T-helper 1 cell treated with Interleukin-12 subunit alpha and Interleukin-12 subunit beta and Interleukin-4 antibody, amounts not matched to agents 30 ng/mL and 1 ng/mL, for 36 hours (primary cell): ENCODE results near the gene SLC38A10. TPM values are rescaled to one million over a fixed set of nuclear protein-coding genes. Genes with fewer than 3 reads are reported as not detected.

ENCODE experiments used
- intact Hi-C: fragments of 100-400 bp; cut with micrococcal nuclease; formaldehyde crosslinking; loops from one replicate; pipeline ENCODE4 v1.15.1; 2024
- total RNA-seq: library from RNA; stranded (reverse); gene quantifications from 2 replicates; pipeline ENCODE4 v1.2.3, GENCODE V29; 2022

Gene SLC38A10
- total RNA-seq, 1 donor from 2014 or later, result 133 TPM

DNA sequence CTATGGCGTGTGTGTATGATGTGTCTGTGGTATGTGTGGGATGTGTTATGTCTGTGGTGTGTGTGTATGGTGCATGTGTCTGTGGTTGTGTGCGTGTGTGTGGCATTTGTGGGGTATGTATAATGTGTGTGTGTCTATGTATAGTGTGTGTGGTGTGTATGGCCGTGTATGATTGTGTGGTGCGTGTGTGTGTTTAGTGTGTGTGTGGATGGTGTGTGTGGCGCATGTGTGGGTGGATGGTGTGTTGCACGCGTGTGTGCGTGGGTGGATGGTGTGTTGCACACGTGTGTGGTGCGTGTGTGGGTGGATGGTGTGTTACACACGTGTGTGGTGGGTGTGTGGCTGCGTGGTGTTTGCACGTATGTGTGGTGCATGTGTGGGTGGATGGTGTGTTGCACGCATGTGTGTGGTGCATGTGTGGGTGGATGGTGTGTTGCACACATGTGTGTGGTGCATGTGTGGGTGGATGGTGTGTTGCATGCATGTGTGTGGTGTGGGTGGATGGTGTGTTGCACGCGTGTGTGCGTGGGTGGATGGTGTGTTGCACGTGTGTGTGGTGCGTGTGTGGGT is 5.6 kb upstream of the SLC38A10 start:
- intact Hi-C loops, result no loop called here

GRCh38 chr17:81299846-81300585 is 4.9 kb upstream of the SLC38A10 start:
- intact Hi-C loops, result loop anchor here (10.0 kb wide), 1 partner anchor 215 kb away; the partner anchor contains the start of gene ACTG1

DNA sequence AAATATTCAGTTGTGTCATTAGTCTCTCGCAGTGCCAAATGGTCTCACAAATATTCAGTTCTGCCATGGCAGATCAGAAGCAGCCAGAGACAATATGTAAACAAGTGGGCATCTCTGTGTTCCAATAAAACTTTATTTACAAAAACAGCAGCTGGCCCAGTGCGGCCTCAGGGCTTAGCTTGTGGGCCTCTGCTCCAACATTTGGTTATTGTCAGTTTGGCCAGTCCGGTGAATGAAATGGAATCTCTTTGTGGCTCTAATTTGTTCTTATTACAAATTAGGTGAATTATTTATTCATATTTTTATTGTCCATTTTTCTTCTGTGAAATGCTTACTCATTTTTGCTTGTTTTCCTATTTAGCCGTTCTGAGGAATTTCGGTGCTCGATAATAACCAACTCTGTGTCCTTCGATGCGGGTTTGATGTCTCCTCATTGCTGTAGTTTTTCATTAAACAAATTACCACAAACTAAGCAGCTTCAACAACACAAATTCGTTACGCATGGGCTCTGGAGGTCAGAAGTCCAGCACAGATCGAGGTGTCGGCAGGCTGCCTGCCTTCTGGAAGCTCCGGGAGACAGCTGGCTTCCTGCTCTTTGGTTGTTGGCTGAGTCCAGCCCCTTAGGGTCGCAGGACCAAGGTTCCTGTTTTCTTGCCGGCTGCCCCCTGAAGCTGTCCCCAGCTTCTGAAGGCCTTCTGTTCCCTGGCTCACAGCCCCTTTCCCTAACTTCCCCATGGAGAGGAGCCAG is 4.1 kb upstream of the SLC38A10 start:
- intact Hi-C loops, result loop anchor here (10.0 kb wide), 1 partner anchor 216 kb away; the partner anchor contains the start of gene ACTG1

GRCh38 chr17:81298325-81298990 is 3.4 kb upstream of the SLC38A10 start:
- intact Hi-C loops, result loop anchor here (10.0 kb wide), 1 partner anchor 216 kb away; the partner anchor contains the start of gene ACTG1

DNA sequence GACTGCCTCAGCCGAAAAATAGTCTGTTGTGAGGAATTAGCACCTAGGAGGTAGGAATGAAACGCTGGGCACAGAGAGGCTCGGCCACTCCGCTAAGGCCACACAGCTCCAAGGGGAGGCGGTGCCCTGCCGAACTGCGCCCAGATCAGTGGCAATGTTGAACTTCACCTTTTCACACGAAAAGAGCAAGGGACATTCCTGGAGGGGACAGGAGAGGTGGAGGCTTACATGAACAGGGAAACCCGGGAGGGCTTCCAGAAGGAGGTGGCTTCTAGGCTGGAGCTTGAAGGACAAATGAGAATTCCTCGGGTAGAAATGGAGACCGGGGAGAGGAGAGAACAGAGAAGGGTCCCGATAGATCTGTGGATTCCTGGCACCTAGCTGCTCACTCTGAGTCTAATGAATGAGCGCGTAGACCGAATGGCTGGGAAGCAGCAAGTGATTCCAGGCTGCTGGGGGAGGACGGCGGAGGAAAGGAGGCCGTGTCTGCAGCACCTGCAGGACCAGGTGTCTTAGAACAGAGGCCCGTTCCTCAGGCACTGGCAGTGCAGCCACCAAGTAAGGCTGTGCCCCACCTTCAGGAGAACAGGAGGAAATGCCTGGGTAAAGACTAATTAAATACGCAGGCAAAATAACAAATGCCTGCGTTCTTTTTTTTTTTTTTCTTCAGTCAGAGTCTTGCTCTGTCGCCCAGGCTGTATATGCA is 722 bp upstream of the SLC38A10 start:
- intact Hi-C loops, result loop anchor here (1.0 to 10.0 kb wide), 8 partner anchors 11 to 1149 kb away; partner anchors contain the start of genes ACTG1, EIF4A3, NDUFAF8 and TEPSIN

DNA sequence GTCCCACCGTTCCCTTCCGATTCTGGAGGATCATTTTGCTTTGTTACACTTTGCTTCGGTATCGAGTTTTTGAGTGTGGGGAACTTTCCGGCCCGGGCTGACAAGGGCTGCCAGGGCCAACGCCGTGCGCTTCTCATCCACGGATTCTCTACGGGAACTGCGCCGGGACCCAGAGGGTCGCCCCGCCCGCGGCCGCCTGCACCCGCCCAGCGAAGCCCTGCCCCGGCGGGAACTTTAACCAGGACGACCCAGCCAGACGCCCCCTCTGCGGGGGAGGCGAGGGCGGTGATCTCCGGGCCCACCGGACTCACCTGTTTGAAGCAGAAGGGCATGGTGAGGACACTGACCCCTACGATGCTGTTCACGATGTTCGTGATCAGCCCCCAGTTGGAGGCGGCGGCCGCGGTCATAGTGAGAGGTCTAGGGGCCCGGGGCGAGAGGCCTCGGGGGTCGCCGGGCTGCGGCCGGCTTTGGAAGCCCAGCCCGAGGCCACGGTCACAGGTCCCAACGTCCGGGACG is 536 bp downstream of the SLC38A10 start:
- intact Hi-C loops, result loop anchor here (1.0 to 10.0 kb wide), 6 partner anchors 9 to 1148 kb away; partner anchors contain the start of genes ACTG1, EIF4A3, NDUFAF8 and TEPSIN

DNA sequence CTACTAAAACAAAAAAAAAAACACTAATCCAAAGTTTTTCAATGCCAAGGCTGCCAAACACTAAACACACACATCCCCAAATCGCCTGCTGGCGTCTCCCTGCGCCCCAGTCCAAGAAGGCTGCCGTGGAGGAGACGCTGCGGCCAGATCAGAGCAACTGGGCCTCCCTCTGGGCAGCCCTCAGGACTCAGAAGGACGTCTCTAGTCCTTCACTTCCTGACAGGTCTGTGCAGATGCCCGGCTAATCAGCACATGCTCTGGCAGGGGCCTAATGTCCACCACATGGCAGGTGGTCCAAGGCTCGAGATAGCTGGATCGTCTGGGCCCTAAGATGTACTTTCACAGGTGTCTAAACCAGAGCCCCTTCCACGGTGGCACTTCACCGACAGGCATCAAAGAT is 2.7 kb downstream of the SLC38A10 start:
- intact Hi-C loops, result loop anchor here (10.0 kb wide), 1 partner anchor 222 kb away; the partner anchor contains the start of gene ACTG1

DNA sequence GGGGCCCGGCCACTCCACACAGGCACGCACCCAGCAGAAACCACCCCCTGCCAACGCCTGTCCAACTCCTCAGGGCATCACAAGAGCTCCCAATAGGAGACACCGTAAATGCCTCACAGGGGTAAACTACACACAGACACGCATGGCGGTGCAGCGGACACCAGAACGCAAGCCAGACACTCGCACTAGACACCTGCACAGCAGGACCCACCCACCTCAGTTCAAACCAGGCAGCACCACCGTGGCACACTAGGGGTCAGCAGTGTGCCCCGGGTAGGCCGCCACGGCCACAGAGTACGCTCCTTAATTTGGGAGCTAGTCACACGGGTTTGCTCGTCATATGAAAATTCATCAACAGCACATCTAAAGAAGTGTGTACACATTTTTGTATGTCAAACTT is 3.4 kb downstream of the SLC38A10 start:
- intact Hi-C loops, result loop anchor here (10.0 kb wide), 1 partner anchor 223 kb away; the partner anchor contains the start of gene ACTG1

DNA sequence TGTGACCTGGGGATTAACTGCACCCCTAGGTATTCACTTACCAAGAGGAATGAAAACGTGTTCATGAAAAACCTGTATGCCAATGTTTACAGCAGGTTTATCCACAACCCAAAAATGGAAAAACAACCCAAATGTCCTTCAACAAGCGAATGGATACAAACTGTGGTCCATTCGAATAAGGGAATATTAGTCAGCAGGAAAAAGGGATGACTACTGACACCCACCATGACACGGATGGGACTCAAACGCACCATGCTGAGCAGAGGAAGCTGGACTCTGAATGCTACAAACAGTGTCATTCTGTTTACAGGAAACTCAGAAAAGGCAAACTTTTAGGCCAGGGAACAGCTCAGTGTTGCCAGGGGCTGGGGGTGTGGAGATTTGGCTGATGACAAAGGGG is 4.9 kb downstream of the SLC38A10 start:
- intact Hi-C loops, result loop anchor here (10.0 kb wide), 1 partner anchor 225 kb away; the partner anchor contains the start of gene ACTG1

DNA sequence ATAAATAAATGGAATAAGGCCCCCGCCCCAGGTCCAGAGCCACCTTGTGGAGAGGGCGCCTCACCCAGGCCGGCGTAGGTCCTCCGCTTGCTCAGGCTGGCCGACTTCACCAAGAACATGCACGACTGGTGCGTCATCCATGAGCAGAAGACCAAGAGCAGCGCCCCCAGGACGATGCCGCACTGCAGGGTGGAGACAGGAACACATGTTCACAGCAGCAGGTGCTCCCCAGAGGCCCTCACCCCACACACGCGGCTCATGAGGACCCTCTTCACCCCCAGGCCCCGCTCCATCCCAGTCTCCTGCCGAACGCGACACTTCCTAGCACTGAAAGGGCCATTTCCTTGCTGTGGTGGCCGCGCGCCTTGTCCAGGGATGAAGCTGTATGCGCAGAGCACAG is 5.5 kb downstream of the SLC38A10 start:
- intact Hi-C loops, result loop anchor here (10.0 kb wide), 1 partner anchor 225 kb away; the partner anchor contains the start of gene ACTG1

GRCh38 chr17:81288715-81289114 is 6.4 kb downstream of the SLC38A10 start:
- intact Hi-C loops, result no loop called here

- intact Hi-C loops, result no loop called here
Measured at GRCh38 chr17:81287741-81288430, 7.2 kb downstream of the SLC38A10 start.

DNA sequence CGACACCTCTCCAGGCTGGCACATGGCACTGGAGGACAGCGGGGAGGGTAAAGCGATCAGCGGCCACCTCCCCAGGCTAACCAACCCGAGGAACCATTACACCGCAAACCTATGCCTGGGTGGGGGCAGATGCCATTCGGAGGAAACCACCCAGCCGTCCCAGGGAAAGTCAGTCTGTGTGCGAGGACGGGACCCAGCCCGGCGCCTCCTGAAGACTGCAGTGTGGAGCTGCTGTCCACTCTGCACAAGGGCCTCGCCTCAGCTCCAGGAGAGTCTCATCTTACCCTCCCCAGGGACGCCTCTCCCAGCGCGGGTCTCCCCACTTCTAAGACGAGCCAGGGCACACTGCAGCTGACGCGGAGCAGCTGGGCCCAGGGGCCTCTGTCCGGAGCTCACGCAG is 8.0 kb downstream of the SLC38A10 start:
- intact Hi-C loops, result no loop called here

DNA sequence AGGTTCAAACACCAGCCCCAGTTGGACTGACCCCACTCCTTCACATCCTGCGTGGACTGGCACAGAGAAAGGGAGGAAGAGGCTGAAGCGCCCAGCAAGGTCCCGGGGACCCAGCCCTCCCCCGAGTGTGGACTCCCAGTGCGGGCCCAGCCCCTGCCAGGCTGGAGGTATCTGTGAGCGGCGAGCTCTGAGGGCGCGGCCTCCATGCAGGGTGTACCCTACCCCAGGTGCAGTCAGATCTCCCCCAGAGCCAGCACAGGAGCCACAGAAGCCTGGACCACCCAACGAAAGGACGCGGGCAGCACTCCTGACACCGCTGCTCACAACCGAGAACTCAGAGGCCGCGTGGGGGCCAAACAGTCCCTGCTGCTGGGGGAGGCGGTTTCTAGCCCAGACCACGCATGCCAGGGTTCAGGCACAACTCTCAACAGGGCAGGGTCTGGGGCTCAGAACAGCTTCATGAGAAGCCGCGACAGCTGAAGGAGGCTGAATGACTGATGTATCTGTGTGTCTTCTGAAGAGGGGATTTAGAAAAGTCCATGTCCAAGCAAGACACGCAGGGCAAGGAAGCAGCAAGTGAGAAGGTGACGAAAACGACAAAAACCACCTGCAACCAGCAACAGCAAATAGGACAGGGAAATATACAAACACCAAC is 8.5 kb downstream of the SLC38A10 start:
- intact Hi-C loops, result no loop called here

- intact Hi-C loops, result loop anchor here (1.0 kb wide), 1 partner anchor 9 kb away; the partner anchor contains the start of gene SLC38A10
Measured at GRCh38 chr17:81285894-81286293, 9.2 kb downstream of the SLC38A10 start.

GRCh38 chr17:81285179-81285878 is 9.8 kb downstream of the SLC38A10 start:
- intact Hi-C loops, result loop anchor here (1.0 kb wide), 1 partner anchor 10 kb away; the partner anchor contains the start of gene SLC38A10

DNA sequence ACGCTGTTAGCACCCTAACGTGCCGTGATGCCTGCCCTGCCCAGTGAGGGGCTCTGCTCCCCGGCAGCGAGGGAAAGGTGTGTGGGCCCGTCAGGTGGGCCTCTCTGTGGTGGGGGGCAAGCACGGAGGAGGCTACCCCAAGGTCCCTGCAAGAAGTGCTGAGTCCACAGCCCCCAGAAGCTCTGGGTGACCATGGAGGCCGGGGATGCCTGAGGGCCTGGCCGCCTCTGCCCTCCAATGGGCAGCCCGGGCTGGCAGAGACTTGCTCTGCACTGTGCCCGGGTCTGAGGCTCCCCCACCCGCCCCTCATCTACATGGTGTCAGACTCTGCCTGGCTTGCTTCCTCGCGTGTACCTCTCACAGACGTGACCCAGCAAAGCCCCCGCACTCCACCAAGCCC is 12.2 kb downstream of the SLC38A10 start:
- intact Hi-C loops, result no loop called here

- intact Hi-C loops, result no loop called here
Measured at GRCh38 chr17:81282141-81282540, 13.0 kb downstream of the SLC38A10 start.
